Amniotic epithelial cell (primary cell): ENCODE measurements around the gene KIAA1217.

Experiments
- DNase-seq: peaks from one replicate; pipeline ENCODE4 v3.0.0-alpha.2; 2010; ENCODE audit warnings: low read depth

Gene KIAA1217

DNA sequence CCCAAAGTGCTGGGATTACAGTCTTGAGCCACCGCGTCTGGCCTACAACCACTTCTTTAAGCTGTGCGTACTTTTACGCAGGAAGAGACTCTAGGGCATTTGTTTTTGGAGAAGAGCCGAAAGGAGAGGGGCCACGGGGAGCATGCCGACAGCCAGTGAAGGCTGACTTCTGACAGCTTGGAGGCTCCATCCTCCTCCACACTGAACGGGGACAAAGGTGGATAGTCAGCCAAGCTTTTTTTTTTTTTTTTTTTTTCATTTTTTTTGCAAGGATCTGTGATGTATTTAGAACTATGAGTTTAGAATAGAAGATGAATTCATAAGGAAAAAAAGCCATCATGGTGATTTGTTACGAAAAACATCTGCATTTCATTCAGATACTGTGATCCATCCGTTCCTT is 293.1 kb downstream of the KIAA1217 start:
- DNase-seq = no peak

DNA sequence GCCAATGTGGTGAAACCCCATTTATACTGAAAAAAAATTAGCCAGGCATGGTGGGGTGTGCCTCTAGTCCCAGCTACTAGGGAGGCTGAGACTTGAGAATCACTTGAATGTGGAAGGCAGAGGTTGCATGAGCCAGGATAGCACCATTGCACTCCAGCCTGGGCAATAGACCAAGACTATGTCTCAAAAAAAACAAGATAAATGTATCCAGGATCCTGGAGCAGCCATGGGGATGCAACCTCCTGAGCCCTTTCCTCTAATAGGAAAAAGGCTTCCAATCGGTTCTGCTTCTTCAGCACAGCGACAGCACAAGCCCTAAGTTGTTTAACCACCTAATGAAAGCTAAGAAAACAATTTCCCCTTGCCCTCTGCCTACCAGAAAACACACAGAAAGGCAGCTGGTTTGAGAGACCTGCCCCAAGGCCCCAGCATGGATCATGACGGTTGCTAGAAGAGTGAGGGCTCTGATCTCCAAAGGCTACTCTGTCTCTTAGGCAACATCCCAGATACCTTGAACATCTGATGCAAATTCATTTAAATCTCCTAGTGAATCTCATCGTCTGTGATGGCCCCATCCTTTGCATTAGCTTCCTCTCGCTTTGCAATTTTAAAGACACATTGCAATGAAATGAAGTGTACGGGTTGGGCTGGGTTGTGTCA is 294.0 kb downstream of the KIAA1217 start:
- DNase-seq = no peak

DNA sequence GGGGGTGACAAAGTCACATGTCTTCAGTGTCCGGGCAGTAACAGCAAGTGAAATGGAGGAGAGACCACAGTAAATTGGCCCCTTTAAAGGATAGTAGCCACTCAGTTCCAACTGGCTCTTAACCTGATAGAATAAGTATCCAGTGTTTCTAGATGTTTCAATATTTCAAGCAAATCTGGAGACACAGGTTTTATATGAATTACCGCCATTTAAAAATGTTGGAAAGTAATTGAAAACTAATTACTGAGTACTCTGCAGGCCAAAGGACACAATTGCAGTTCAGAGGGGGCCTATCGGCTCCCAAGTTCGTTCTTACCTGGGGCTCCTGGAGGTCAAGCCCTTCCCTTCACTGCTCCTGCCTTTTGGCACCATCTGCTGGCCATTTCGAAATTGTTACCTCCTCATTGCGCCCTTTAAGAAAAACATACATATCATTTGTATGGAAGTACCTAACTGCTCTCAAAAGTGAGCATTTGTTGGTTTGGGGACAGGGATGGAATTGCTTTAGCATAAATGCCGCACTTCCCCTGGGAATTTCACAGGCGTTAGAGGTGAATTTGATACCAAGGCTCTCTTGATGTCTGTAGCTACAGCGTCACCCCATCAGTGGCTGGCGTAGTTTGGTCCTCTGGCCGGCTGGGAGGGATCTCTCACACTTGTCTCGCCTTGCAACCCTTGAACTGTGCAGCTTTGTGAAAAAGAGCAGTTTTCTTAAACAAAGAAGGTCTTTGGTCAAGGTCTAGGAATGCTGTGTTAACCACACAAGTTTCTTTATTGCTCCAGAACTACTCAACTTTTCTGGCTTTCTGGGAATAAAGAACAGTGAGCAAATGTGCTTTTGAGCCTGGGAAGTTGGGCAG is 294.8 kb downstream of the KIAA1217 start:
- DNase-seq = peak; percentile 48

DNA sequence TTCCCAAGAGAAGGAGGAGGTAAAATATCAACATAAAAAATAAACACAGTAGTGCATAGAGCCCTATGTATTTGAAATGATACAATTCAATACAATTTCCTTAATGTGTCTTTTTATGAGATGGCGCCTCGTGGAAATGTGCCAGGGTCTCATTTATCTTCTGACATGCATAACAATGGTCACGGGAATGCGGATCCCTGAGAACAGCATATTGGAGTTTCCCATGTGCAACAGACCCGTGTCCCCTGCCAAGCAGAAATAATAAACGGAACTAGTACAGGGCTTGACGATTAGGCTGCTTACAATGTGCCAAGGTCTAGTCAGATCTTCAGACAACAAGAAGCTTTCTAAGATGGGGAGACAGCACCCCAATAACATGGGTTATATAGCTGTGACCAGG is 296.8 kb downstream of the KIAA1217 start:
- no peak for DNase-seq

DNA sequence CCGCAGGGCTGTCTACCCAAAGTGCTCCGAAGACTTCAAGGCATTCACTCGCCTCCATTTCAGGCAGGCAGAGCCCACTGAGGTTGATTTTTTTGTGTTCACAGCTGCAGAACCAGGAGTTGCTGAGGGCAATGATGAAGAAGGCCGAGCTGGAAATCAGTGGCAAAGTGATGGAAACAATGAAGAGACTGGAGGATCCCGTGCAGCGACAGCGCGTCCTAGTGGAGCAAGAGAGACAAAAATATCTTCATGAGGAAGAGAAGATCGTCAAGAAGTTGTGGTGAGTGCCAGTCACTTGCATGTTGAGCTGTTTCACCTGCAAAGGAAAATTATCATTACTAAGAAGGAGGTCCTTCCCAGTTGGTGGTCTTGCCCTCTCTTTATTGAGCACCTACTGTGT is 304.2 kb downstream of the KIAA1217 start:
- peak; percentile 46 for DNase-seq

DNA sequence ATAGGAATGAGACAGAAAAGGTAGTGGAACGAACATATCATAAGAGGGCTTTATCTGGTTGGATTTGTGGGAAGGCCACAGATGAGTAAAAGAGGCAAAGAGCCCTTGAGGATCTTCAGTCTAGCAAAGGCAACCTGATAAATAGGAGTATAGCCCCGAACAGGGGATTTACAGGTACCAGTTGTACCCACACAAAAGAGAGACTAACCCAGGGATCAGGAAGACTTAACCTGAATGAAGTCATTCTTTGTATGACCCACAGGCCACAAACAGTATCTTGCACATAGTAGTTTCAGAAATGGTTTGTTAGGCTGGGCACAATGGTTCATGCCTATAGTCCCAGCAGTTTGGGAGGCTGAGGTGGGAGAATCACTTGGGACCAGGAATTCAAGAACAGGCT is 306.5 kb downstream of the KIAA1217 start:
- no peak for DNase-seq

DNA sequence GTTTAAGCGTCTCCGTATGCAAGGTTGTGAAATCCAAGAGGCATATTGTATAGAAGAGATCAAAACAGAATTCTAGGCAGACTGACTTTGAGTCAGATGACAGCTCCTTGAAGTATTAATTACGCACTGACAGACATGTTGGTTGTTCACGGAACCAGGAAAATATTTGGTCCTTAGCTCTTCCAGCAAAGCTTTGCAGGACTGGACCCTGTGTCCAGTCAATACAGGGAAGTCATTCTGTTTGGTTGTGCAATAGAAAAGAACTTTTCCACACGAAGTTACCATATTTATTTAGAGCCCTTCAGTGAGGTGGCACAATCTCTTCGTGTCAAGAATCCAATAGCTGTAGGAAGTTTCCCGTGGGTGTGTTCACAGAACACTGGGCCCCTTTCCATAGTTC is 309.5 kb downstream of the KIAA1217 start:
- DNase-seq = peak; percentile 35

DNA sequence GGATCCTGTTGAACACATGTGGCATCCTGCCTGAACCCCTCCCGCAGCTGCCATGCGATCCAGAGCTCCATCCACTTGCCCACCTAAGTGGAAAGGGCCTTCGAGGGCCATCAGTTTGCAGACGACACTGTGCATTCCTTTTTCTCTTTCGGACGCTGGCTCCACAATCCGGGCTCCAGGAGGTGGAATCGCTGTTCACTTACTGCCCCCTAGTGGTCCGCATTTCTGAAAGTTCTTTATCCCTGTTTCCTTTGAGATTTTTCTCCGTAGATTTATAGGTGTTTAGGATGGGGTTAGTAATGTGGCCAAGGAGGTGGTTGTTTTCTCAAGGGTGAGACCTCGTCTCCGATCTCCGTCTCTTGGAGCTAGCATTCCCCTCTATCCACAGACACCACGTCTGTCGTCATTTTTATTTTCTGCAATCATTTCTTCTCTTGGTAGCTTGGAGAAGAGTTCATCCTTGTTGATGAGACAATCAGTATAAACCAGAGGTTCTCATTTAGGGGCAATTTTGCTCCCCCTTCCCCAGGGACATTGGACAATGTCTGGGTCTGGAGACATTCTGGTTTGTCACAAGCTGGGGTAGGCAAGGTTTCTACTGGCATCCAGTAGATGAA is 310.2 kb downstream of the KIAA1217 start:
- peak; percentile 59 for DNase-seq

DNA sequence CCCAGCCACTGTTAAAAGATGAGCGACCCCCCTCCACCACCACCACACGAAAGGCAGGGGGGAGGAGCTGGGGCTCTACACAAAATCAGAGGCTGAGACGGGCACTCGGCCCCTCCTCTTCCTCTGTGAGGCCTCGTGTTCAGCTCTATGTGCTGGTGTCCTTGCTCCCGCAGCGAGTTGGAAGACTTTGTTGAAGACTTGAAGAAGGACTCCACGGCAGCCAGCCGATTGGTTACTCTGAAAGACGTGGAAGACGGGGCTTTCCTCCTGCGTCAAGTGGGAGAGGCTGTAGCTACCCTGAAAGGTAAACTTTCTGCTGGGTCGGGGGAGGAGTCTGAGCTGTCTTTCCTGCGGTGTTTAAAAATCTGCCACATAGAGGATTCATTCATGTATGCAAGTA is 311.0 kb downstream of the KIAA1217 start:
- DNase-seq = no peak

DNA sequence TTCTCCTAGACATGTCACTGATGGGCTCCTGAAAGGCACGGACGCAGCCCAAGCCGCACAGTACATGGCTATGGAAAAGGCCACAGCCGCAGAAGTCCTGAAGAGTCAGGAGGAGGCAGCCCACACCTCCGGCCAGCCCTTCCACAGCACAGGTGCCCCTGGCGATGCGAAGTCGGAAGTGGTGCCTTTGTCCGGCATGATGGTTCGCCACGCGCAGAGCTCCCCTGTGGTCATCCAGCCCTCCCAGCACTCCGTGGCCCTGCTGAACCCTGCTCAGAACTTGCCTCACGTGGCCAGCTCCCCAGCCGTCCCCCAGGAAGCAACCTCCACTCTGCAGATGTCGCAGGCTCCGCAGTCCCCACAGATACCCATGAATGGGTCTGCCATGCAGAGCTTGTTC is 315.4 kb downstream of the KIAA1217 start:
- DNase-seq = no peak

DNA sequence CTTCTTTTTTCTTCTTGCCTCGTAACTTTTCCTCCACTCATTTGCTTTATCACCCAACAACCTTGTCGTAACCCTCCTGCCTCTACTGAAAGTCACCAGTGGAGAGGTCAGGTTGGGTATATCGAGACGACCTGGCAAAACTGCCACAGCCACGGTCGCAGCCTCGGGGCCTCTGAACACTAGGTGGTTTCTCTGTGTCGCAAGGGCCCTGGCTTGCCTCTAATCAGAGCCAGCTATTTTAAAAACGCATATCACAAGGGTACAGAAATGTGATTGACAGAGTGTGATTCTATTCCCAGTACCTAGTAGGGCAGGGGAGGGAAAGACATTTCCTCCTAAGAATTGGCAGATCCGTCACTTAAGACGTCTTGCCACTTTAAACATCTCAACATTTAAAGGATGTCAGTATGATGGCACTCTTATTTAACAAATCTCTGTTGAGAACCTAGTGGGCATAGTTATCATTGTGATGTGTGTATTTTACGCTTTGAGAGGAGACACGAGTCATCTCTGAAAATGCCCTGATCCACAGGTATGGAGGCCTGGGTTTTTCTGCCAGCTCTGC is 317.2 kb downstream of the KIAA1217 start:
- DNase-seq = no peak

DNA sequence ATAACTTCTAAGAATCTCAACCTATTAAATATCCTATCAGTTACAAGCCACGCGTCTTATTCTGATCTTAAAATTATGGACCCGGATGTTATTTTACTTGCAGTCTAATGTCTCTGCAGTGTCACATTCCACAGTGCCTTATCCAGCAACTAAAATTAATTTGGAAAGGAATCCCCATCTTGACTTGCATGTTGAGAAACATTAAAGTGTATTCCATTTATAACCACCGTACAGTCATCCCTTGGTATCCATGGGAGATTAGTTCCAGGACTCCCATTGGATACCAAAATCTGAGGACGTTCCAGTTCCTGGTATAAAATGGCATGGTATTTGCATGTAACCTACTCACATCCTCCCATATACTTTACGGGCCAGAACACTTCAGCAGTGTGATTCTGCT is 320.0 kb downstream of the KIAA1217 start:
- DNase-seq = no peak

DNA sequence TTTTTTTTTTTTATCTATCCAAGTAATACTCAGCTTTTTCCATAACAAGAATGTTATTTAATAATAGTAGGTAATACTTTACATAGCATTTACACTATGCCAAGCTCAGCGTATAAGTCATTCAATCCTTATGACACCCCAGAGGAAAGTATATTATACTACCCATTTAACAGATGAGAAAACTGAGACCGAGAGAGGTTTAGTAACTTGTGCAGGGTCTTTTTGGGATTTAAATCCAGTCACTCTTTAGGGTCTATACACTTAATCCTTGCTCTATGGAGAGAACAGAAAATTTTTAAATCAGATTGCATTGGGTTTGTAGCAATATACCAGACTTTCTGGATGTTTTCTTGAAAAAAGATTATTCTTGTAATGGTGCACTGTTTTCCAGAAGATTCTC is 322.5 kb downstream of the KIAA1217 start:
- DNase-seq = no peak

DNA sequence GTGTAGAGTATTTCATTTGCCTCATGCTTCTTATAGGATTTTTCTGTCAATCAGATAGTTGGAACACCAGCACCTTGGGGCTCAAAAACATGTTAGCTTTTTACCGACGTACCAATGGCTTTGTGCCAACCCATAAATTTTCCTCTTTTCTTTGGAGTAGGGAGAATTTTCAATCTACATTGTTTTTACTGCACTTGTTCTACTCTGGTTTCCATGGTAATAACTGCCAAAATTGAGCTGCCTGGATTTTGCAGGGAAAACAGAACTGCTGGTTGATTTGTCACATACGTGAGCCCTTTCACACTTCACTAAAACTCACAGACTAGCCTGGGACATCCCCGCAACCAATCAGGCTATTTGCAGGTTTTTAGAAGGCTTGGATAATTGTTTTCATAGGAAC is 325.0 kb downstream of the KIAA1217 start:
- DNase-seq = no peak

DNA sequence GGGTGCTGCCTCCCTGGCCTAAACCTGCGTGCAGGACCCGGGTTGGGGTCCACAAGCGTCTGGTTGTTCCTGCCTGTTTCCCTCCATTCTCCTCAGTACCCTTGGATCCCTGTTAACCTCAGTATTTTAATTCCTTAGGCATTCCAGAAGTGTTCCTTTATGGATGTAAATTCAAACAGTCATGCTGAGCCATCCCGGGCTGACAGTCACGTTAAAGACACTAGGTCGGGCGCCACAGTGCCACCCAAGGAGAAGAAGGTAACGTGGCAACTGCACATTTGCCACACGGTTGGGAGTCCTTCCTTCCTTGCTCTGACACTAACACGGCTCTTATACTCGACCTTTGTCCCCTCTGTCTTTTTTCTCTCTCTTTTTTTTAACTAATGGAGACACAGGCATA is 327.7 kb downstream of the KIAA1217 start:
- DNase-seq = no peak

DNA sequence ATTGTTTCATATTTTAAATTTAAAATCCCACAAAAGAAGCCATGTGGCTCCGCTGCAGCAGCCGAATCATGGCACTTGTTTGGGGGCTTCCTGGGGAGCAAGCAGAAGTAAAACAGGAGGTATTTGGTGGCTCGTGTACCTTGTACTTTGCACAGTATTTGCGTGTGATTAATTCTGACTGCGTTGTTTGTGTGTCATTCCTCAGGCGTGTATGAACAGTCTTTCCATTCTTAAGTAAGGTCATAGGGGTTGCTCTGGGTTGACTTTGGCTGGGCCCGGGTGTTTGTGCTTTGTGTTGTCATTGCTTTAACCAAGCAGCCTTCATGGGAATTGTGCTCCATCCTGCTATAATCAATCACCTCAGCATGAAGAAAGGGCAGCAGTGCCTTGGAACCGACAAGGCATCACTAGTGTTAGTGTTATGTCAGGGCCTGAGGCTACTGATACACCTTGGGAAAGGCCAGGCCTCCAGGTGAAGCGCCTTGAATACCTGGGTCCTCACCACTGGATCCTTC is 332.4 kb downstream of the KIAA1217 start:
- DNase-seq = no peak

DNA sequence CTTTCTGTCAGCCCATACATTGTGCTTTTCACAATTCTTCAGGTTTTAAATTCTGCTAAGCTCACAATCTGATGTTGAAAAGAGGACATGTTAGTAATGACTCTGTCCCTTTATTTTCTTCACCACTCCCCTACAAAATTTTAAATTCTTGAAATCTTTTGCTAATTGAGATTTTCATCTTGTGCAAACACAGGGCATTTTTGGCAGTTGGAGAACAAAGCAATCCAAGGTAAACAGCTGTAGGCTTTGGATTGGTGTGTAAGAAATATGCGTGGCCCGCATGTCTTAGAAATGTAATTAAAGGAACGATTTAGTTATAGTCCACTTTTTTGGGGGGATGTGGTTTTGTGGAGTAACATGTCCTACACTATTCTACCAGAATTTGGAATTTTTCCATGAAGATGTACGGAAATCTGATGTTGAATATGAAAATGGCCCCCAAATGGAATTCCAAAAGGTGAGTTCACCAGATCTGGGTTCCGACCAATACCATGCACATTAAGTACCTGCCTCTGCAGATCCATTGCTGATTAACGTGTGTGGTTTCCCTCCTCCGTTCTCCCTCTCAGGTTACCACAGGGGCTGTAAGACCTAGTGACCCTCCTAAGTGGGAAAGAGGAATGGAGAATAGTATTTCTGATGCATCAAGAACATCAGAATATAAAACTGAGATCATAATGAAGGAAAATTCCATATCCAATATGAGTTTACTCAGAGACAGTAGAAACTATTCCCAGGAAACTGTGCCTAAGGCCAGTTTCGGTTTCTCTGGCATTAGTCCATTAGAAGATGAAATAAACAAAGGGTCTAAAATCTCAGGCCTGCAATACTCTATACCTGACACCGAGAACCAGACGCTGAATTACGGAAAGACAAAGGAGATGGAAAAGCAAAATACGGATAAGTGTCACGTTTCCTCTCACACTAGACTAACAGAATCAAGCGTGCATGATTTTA is 333.7 kb downstream of the KIAA1217 start:
- no peak for DNase-seq

DNA sequence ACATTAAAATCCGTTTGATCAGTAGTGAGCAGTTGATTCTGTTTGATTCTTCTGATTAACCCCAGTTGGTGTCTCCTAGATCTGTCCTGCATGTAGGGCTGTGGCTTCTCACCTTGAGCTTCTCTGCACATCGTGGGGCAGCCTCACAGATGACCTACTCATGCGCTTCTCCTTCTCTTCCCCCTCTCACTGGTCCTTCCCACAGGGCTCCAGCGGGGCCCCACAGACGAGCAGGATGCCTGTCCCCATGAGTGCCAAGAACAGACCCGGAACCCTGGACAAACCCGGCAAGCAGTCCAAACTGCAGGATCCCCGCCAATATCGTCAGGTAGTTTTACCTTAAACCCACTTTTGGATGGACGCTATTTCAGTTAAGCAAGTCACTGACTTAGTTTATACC is 335.8 kb downstream of the KIAA1217 start:
- DNase-seq = no peak

DNA sequence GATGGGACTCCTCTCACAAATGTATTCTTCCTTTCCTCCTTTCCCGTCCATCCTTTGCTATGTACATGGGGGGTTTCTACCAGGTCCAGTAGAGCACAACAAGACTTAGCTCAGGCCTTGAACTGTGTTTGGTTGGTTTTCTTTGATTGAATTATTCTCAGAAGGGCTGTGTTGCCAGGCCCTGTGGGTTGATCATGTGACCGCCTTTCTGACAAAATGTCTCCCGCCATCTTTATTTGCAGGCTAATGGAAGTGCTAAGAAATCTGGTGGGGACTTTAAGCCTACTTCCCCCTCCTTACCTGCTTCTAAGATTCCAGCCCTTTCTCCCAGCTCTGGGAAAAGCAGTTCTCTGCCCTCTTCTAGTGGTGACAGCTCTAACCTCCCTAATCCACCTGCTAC is 336.6 kb downstream of the KIAA1217 start:
- DNase-seq = no peak

DNA sequence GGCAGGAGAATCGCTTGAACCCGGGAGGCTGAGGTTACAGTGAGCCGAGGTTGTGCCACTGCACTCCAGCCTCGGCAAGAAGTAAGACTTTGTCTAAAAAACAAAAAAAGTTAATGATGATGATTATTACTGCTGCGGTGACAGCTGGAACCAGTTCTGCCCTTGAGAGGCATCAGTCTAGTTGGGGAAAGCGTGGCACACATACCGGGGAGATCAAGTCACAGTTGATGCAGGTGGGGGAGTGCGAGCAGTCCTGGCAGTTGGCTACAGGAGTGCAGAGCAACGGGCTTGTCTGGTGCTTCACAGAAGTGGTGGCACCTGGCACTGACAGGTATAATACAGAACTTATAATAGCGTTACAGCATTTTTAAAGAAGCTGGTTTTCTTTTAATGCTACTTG is 341.7 kb downstream of the KIAA1217 start:
- no peak for DNase-seq

DNA sequence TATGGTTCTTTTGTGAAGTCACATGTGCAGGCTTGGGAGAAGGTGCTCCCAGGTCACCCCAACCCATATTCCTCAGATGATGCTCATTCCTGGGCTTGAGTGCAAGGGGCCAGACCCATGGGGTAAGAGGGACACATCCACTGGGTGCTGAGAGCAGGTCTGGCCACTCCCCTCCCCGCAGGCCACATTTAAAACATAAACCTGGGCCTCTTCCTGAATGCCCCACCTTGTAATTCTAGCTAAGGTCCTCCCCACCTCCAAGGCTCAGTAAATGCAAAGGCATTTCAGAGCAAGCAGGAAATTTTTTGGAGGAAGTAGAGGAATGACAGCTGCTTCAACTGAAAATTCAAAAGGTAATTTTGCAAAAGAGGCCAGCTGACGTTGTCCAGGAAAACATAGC is 342.2 kb downstream of the KIAA1217 start:
- no peak for DNase-seq
